ENCODE measurements around the gene VPS26A. TPM values are rescaled to one million over a fixed set of nuclear protein-coding genes. Genes with fewer than 3 reads are reported as not detected.

The VPS26A gene
- 100 to 1,000 TPM in 1 of 3 donors, 10 to 100 TPM in 2; 75.9 to 101 (median 81.1) TPM for polyA plus RNA-seq (ENCODE audit: insufficient read length in 3 of 3)
- long read RNA-seq, donor 1, transcript VPS26A-201 (9 exons, 2,697 nt) = major isoform, 16 of 29 reads
- long read RNA-seq, donor 1, partial matches to known transcripts = 13 of 29 reads
- long read RNA-seq, donor 1, other reads (novel, unspliced or antisense) = 0 of 29 reads
- long read RNA-seq, donor 2, transcript VPS26A-201 (9 exons, 2,697 nt) = major isoform, 18 of 39 reads
- long read RNA-seq, donor 2, partial matches to known transcripts = 21 of 39 reads
- long read RNA-seq, donor 2, other reads (novel, unspliced or antisense) = 0 of 39 reads
- long read RNA-seq, donor 3, transcript VPS26A-201 (9 exons, 2,697 nt) = major isoform, 17 of 65 reads
- long read RNA-seq, donor 3, partial matches to known transcripts = 48 of 65 reads
- long read RNA-seq, donor 3, other reads (novel, unspliced or antisense) = 0 of 65 reads
- long read RNA-seq, donor 4, transcript VPS26A-201 (9 exons, 2,697 nt) = major isoform, 17 of 30 reads
- long read RNA-seq, donor 4, partial matches to known transcripts = 13 of 30 reads
- long read RNA-seq, donor 4, other reads (novel, unspliced or antisense) = 0 of 30 reads
- long read RNA-seq, donor 5 = 0 reads
- long read RNA-seq, donor 6, transcript VPS26A-201 (9 exons, 2,697 nt) = major isoform, 20 of 36 reads
- long read RNA-seq, donor 6, partial matches to known transcripts = 16 of 36 reads
- long read RNA-seq, donor 6, other reads (novel, unspliced or antisense) = 0 of 36 reads
- long read RNA-seq, donor 7, transcript VPS26A-201 (9 exons, 2,697 nt) = major isoform, 21 of 37 reads
- long read RNA-seq, donor 7, partial matches to known transcripts = 16 of 37 reads
- long read RNA-seq, donor 7, other reads (novel, unspliced or antisense) = 0 of 37 reads
- long read RNA-seq, donor 8, transcript VPS26A-201 (9 exons, 2,697 nt) = major isoform, 29 of 60 reads
- long read RNA-seq, donor 8, partial matches to known transcripts = 31 of 60 reads
- long read RNA-seq, donor 8, other reads (novel, unspliced or antisense) = 0 of 60 reads
- long read RNA-seq, donor 9, transcript VPS26A-201 (9 exons, 2,697 nt) = major isoform, 10 of 20 reads
- long read RNA-seq, donor 9, partial matches to known transcripts = 10 of 20 reads
- long read RNA-seq, donor 9, other reads (novel, unspliced or antisense) = 0 of 20 reads
- long read RNA-seq, donor 10, transcript VPS26A-201 (9 exons, 2,697 nt) = major isoform, 19 of 36 reads
- long read RNA-seq, donor 10, partial matches to known transcripts = 17 of 36 reads
- long read RNA-seq, donor 10, other reads (novel, unspliced or antisense) = 0 of 36 reads
- long read RNA-seq, donor 11, transcript VPS26A-201 (9 exons, 2,697 nt) = major isoform, 20 of 32 reads
- long read RNA-seq, donor 11, partial matches to known transcripts = 12 of 32 reads
- long read RNA-seq, donor 11, other reads (novel, unspliced or antisense) = 0 of 32 reads
- long read RNA-seq, donor 12, transcript VPS26A-201 (9 exons, 2,697 nt) = major isoform, 13 of 18 reads
- long read RNA-seq, donor 12, partial matches to known transcripts = 5 of 18 reads
- long read RNA-seq, donor 12, other reads (novel, unspliced or antisense) = 0 of 18 reads
- long read RNA-seq, donor 13 = 0 reads
- long read RNA-seq, donor 14, transcript VPS26A-201 (9 exons, 2,697 nt) = major isoform, 21 of 37 reads
- long read RNA-seq, donor 14, partial matches to known transcripts = 16 of 37 reads
- long read RNA-seq, donor 14, other reads (novel, unspliced or antisense) = 0 of 37 reads
- long read RNA-seq, donor 15, transcript VPS26A-201 (9 exons, 2,697 nt) = major isoform, 7 of 7 reads
- long read RNA-seq, donor 15, partial matches to known transcripts = 0 of 7 reads
- long read RNA-seq, donor 15, other reads (novel, unspliced or antisense) = 0 of 7 reads
- long read RNA-seq, donor 16, transcript VPS26A-201 (9 exons, 2,697 nt) = major isoform, 73 of 142 reads
- long read RNA-seq, donor 16, partial matches to known transcripts = 68 of 142 reads
- long read RNA-seq, donor 16, other reads (novel, unspliced or antisense) = 0 of 142 reads

GRCh38 chr10:69123747-69124562 is at the start of gene VPS26A:
Gene VPS26A, plus strand, starts transcription at chr10:69124178. Its CDS starts 100 bp downstream, at chr10:69124278.
- DNase-seq (ENCODE audit: extremely low read depth in 1 of 11, low read depth in 9 of 11, low spot score in 4 of 11) = peak; percentile 94 to 99 (median 97)

GRCh38 chr10:69074532-69074931 is 49.4 kb upstream of the VPS26A start:
- no peak for DNase-seq (ENCODE audit: extremely low read depth in 1 of 11, low read depth in 9 of 11, low spot score in 4 of 11)

GRCh38 chr10:69075431-69075830 is 48.5 kb upstream of the VPS26A start:
- no peak for DNase-seq (ENCODE audit: extremely low read depth in 1 of 11, low read depth in 9 of 11, low spot score in 4 of 11)

- DNase-seq (ENCODE audit: extremely low read depth in 1 of 11, low read depth in 9 of 11, low spot score in 4 of 11) = no peak
Measured at GRCh38 chr10:69078311-69078710, 45.7 kb upstream of the VPS26A start.

- DNase-seq (ENCODE audit: extremely low read depth in 1 of 11, low read depth in 9 of 11, low spot score in 4 of 11) = no peak
Measured at GRCh38 chr10:69080226-69080625, 43.8 kb upstream of the VPS26A start.

DNA sequence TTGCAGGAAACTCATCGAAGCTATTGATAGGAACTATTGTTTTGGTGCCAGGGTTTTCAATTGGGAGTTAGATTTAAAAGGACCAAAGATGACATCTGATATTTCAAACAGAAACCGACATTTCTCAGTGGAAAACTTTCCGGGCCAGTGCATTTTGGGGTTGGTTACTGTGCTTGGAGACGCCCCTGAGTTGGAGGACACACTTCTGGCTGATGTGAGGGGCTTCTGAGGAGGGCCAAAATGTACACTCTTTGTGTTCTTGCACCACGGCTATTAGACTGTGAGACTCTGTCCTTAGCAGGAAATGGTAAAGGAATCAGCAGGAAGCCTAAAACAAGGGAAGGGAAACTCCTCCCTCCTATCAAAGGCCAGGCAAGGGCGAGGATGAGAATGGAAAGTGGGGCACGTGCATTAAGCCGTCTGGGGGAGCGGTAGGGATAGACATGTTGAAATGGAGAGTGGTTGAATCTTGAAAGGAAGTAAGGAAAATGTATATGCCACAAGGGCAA is 37.9 kb upstream of the VPS26A start:
- DNase-seq (ENCODE audit: extremely low read depth in 1 of 11, low read depth in 9 of 11, low spot score in 4 of 11) = no peak

DNA sequence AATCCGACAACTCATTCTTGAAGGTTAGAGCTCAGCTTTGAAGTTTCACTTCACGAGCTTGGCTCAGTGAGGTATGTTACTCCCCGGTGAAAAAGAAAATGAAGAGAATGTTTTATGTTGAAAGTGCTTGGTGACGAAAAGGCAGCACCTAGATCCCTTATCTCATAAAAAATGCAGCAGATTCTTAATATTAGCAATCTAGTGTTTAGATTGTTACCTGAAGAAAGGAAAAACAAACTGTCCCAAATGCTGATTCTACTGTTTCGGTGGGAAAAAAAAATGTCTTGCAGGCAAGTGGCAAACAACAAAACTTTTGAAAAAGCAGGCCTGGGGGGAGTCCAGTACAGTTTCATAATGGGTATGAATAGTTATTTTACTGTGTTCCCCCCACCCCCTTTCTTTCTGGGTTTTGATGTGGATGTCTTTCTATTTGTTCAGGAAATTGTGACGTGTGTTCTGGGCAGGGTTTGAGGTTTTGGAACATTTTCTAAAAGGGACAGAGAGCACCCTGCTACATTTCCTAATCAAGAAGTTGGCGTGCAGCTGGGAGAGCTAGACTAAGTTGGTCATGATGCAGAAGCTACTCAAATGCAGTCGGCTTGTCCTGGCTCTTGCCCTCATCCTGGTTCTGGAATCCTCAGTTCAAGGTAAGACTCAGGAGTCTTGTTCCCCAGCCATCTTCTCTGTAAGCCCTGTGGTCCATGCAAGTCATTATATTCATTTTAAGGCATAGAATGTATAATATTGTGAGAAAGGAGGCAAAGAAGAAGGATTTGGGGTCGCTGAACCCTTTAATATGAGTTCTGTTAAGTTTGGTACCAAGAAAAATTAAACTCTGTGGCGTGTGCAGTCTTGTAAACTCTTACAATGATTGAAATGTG is 36.1 kb upstream of the VPS26A start, which contains the start of gene SRGN:
TSS of gene SRGN (plus strand) at position 514 of the 881 bp plus-strand sequence. CDS start at position 569, 55 bp downstream.
- DNase-seq (ENCODE audit: extremely low read depth in 1 of 11, low read depth in 9 of 11, low spot score in 4 of 11) = peak in 2 of 11 donors; percentile 10 to 13

DNA sequence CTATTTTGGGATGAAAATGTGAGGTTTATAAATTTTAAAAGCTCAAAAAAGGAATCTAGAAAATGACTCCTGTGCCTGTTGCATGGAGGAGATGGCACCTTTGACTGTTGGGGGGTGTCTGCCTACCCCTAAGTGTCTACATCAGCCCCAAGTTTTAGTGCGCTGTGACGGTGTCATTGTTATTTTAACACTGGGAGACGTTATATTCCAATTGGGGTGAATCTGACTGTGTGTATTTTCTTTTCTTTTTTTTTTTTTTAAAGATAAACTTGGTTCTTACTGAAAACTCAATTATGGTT is 35.6 kb upstream of the VPS26A start:
- DNase-seq (ENCODE audit: extremely low read depth in 1 of 11, low read depth in 9 of 11, low spot score in 4 of 11) = no peak

- no peak for DNase-seq (ENCODE audit: extremely low read depth in 1 of 11, low read depth in 9 of 11, low spot score in 4 of 11)
Measured at GRCh38 chr10:69088801-69089501, 35.0 kb upstream of the VPS26A start.

GRCh38 chr10:69089638-69090599 is 34.1 kb upstream of the VPS26A start:
- DNase-seq (ENCODE audit: extremely low read depth in 1 of 11, low read depth in 9 of 11, low spot score in 4 of 11) = no peak

DNA sequence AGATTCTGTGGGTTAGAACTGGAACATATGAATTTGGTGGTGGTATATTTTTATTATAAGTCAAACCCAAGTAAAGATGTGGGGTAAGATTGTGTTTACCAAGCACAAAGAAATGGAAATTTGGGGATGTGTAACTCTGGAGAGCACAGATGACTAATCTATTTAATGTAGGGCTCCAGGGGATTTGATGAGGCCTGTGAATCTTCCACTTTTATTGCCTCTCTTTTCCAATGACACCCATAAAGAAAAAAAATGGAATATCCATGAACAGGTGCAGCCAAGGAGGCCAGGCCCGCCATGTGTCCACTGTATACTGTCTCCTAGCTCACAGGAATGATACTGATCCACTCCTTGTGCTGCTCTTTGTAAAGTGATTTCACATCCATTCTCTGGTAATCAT is 33.3 kb upstream of the VPS26A start:
- no peak for DNase-seq (ENCODE audit: extremely low read depth in 1 of 11, low read depth in 9 of 11, low spot score in 4 of 11)

- no peak for DNase-seq (ENCODE audit: extremely low read depth in 1 of 11, low read depth in 9 of 11, low spot score in 4 of 11)
Measured at GRCh38 chr10:69091143-69091651, 32.8 kb upstream of the VPS26A start.

DNA sequence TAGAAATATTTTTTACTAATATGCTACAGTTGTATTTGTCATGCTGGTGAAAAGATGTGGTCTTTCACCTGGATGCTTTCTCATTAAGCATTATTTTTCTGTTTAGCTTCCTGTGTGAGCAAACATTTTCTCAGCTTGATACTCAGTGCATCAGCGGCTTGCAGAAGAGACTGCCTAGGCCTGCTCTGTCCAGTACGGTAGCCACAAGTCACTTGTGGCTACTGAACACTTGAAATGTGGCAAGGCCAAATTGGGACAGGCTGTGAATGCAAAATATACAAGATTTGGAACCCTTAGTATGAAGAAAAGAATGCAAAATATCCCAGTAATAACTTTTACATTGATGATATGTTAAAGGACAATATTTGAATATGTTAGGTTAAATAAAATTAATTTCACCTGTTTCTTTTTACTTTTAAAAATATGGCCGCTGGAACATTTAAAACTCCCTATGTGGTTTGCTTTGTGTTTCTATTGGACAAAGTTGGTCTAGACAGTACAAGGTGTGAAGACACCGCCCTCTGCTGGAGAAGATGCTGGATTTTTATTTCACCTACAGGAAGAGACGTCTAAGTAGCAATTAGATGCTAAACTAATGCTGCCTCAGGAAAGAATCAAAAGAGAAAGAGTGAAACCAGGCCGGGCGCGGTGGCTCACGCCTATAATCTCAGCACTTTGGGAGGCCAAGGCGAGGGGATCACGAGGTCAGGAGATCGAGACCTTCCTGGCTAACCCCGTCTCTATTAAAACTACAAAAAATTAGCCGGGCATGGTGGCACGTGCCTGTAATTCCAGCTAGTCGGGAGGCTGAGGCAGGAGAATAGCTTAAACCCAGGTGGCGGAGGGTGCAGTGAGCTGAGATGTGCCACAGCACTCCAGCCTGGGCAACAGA is 30.8 kb upstream of the VPS26A start:
- DNase-seq (ENCODE audit: extremely low read depth in 1 of 11, low read depth in 9 of 11, low spot score in 4 of 11) = peak; percentile 53 to 80 (median 72)
